Activated CD4-positive, alpha-beta T cell treated with anti-CD3 and anti-CD28 coated beads, Interleukin-2, amount 50 U/mL, for 48 hours (primary cell): ENCODE data around the gene USP34.

ENCODE experiments used
- DNase-seq, 2 experiments: peaks; one replicate each; pipeline ENCODE4 v3.0.0-alpha.2; 2020

The USP34 gene

DNA sequence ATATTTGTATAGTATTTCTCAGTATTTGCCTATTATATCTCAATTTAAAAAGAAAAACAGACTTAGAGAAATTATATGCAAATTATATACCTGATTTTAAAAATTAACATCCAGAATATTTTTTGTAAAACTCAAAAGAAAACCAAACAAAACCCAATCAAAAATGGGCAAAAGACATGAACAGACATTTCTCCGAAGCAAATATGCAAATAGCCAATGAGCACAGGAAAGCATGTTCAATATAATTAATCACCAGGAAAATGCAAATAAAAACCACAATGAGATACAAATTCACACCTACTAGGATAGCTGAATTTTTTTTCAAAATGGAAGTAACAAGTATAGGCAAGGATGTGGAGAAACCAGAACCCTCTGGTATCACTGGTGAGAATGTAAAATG lies 108.0 kb downstream of the USP34 start:
- DNase-seq = no peak

DNA sequence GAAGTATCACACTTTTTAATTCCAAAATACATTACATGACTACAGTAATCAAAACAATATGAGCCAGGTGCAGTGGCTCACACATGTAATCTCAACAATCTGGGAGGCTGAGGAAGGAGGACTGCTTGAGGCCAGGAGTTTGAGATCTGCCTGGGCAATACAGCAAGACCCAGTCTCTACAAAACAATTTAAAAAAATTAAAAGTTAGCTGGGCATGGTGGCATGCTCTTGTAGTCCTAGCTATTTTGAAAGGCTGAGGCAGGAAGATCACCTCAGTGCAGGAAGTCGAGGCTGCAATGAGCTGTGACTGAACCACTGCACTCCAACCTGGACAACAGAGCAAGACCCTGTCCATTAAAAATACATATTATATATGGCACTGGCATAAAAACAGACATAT lies 109.8 kb downstream of the USP34 start:
- no peak for DNase-seq

DNA sequence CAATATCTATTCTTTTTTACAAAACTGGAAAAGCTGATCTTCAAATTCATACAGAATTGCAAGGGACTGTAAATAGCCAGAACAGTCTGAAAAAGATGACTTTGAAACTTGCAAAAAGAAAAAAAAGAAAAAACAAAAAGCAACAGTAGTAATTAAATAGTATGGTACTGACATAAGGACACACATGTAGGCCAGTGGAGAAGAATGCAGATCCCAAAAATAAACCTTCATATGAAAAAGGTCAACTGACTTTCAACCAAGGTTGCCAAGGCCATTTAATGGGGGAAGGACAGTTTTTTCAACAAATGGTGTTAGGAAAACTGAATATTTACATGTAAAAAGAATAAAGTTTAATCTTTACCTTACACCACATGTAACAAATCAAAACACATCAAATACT lies 111.8 kb downstream of the USP34 start:
- DNase-seq = no peak

DNA sequence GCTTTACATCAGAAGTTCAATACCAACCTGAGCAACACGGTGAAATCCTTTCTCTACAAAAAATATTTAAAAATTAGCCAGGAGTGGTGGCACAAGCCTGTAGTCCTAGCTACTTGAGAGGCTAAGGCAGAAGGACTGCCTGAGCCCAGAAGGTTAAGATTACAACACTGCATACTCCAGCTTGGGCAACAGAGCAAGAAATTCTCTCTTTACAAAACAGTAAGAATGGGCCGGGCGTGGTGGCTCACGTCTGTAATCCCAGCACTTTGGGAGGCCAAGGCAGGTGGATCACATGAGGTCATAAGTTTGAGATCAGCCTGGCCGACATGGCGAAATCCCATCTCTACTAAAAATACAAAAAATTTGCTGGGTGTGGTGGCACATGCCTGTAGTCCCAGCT lies 113.2 kb downstream of the USP34 start:
- DNase-seq = no peak

DNA sequence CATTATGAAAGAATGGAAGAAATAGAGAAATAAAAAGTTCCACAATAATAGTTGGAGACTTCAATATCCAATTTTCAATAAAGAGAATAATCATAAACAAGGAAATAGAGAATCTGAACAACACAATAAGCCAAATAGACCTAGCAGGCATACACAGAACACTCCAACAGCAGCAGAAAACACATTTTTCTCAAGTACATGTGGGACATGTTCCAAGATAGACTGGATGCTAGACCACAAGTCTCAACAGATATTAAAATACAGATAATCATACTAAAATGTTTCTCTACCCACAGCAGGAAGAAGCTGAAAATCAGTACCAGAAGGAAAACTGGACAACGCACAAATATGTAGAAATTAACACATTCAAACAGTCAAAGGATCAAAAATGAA lies 113.9 kb downstream of the USP34 start:
- DNase-seq = no peak

DNA sequence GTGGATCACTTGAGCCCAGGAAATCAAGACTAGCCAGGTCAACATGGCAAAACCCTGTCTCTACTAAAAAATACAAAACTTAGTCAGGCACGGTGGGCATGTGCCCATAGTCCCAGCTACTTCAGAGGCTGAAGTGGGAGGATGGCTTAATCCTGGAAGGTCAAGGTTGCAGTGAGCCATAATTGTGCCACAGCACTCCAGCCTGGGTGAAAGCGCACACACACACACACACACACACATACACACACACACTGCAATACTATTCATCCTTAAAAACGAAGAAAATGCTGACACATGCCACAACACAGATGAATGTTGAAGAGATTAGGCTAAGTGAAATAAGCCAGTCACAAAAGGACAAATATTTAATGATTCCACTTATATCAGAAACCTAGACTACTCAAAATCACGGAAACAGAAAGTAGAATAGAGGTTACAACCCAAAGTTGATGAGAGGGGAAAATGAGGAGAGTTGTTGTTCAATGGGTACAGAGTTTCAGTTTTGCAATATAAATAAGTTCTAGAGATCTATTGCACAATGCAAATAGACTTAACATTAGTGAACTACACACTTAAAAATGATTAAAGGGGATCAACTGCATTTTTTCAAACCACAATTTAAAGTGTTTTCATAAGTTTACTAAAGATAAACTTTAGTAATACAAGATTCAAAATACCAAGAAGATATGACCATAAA lies 114.5 kb downstream of the USP34 start:
- DNase-seq = no peak

DNA sequence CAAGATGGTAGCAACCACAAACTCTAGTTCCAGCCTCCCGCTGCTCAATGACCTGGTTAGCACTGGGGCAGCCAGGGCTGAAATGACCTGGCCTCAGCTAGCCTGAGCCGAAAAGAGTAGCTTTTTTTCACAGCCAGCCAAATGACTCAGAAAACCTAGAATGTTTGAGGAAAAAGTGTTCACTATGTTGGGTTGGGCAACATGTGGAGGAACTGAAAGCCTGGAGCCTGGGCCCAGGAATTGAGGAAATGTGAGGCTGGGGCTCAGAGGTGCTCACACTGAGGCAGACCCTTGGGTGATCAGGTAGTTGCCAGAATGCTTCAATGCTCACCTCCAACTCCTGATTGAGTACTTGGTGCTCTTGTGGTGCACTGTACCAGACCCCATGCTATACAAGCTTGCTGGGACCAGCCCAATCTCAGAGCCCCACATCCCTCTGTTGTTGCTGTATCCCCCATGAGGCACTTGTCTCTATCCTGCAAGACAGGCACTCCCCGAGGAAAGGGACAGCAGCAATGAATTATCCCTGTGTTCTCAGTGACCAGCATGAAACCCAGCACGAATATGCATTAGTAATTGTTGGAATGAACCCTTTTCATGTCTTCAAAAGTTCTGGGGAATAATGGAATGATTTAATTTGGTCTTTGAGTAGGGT lies 116.2 kb downstream of the USP34 start:
- DNase-seq = no peak

DNA sequence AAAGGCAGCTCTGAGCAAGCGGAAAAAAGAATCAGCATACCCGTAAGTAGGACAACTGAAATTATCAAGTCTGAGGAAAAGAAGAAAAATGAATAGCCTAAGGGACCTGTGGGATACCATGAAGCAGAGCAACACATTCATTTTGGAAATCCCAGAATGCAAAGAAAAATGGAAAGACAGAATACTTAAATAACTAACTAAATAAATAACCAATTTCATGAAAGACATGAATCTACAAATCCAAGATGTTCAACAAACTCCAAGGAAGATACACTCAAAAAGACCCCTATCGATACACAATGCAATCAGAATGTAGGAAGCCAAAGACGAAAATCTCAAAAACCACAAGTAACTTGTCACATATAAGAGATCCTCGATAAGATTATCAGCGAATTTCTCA lies 117.0 kb downstream of the USP34 start:
- no peak for DNase-seq

DNA sequence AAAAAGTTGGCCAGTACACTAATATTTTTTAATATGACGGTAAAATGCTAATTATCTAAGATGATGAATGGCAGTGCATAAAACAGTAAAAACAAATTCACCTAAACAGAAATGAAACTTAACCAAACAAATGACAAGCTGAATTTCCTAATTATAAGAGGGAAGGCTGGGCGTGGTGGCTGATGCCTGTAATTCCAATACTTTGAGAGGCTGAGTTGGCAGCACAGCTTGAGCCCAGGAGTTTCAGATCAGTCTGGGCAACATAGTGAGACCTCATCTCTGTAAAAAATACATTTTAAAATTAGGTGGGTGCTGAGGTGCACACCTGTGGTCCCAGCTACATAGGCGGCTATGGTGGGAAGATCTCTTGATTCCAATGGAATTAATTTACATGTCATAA lies 120.1 kb downstream of the USP34 start:
- DNase-seq = no peak

DNA sequence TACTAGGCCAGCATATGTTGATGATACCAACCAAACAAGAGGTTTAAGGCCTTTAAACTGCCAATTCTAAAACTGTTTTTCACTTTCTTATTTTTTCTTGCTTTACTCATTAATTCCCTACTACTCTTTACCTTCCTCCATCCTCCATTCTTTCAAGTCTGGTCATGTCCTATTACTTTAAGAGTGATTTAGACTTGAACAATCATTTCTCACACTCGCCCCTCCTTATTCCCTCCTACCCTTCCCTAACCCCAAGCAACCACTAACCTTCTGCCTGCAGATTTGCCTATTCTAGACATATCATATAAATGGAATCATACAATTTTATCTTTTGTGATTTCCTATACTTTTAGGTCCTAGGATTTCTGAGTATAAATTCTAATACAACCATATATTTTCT lies 127.7 kb downstream of the USP34 start:
- no peak for DNase-seq

DNA sequence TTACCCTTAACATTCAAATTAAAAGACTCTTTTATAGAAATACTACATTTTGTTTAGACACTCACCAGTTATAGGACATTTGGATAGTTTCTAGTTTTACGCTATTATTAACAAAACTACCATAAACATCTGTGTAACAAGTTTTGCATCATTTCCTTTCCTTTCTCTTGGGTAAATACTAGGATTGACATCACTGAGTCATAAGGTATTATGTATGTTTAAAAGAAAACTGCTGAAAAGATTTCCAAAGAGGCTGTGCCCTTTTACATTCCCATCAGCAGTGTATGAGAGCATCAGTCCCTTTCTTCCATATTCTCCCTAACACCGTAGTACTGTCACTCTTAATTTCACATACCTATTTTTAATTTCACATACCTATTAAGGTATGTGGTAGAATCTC lies 130.6 kb downstream of the USP34 start:
- no peak for DNase-seq

DNA sequence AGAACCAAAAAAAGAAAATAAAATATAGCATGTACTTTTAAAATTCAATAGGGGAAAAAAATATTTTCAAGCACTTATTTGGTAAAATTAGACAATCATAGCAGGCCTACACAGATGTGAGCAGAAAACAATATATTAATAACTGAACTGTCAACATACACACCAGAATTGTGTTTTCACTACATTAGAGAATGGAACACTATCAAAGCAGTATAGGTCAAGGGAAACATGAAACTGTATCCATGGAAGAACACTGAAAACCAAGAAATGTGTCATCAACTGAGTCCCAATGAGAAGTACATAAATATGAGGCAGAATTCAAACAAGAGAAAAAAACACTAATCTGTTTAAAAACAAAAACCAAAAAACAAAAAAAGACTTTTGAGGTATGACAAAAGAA lies 132.4 kb downstream of the USP34 start:
- DNase-seq = no peak

DNA sequence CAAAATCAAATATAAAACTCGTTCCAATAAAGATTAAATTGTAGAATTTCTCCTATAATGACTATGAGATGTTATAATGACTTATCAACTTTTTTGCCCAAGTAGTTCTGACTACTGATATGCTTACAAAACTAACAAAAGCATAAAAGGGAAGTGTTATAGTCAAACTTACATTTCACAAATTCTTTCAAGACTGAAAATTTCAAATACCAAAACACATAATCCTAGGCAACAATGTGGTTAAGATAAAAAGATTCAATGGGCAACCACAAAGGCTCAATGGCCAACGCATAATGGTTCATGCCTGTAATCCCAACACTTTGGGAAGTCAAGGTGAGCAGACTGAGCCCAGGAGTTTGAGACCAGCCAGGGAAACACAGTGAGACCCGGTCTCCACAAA lies 135.7 kb downstream of the USP34 start:
- DNase-seq = no peak

DNA sequence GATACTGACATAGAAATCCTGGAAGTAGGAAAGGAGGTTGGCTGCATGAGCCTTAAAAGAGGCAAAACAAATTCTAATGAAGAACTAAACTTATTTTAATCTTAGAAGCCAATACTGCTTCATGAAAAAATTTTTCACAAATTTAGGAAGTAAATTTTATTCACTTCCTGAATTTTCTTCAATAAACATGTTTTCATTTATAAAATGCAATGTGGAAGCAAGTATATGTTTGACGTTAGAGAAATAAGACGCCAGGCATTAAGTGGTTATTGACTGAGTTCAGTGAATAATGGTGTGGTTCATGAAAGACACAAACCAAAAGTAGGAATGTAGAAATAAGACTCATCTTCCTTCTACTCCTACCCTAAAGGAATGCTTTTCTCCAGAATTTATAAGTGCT lies 136.4 kb downstream of the USP34 start:
- DNase-seq = no peak

DNA sequence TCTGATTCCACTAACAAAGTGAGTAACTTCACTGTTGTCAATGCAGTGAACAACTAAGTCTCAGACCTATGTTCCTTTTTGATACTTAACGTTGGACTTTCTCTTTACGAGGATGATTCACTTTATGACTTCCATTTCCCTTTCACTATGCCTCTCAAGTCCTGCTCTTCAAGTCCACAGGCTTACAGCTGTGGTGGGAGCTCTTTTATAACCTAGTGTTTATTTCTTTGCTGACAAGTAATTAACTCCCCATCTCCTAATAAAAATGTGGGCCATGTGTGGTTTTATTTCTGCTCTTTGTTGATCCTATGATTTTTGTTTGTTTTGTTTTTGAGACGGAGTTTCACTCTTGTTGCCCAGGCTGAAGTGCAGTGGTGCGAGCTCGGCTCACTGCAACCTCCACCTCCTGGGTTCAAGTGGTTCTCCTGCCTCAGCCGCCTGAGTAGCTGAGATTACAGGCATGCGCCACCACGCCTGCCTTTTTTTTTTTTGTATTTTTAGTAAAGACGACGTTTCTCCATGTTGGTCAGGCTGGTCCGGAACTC lies 142.1 kb downstream of the USP34 start:
- DNase-seq = no peak

DNA sequence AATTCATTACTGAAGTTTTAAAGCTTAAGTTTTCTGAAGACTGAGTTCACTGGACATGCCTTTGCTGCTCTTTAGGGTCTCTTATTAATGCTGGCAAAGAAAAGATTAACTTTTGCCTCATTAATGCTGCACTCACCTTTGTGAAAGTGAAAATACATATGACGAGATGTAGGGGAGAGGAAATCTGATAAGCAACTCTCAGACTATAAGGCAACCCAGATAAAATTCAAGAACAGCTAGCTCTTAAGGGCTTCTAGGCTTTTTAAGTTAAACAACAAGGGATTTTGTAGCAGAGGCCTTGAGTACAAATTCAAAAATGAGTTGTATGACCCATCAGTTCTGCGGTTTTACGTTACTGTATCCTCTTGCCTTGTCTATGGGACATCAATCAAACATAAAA lies 143.7 kb downstream of the USP34 start:
- no peak for DNase-seq

DNA sequence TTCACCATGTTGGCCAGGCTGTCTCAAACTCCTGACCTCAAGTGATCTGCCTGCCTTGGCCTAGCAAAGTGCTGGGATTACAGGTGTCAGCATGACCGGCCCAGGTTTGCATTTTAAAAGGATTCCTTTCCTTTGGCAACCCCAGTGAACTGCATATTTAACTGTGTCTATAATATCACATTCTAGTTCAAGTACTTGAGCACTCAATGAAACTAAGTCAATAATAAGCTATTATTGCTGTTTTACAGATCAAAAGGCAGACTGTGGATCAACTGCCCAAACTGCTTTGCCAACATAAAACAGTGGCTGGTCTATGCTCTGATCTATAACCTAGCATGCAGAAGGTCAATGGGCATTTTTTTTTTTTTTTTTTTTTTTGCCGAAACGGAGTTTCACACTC lies 144.5 kb downstream of the USP34 start:
- DNase-seq = no peak

DNA sequence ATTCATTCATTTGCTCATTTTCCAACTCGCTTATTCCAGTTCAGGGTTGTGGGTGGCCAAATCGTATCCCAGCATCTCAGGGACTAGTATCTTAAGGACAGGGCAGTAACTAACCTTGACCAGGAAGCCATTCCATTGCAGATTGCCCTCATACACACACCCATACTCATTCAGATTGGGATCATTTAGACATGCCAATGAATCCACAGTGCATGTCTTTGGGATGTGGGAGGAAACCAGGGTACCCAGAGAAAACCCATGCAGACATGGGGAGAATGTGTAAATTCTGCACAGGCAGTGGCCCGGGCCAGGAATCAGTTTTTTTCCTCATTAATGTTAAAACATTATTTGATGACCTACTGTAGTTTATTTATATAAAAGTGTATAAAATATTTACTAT lies 150.7 kb downstream of the USP34 start:
- DNase-seq = no peak

DNA sequence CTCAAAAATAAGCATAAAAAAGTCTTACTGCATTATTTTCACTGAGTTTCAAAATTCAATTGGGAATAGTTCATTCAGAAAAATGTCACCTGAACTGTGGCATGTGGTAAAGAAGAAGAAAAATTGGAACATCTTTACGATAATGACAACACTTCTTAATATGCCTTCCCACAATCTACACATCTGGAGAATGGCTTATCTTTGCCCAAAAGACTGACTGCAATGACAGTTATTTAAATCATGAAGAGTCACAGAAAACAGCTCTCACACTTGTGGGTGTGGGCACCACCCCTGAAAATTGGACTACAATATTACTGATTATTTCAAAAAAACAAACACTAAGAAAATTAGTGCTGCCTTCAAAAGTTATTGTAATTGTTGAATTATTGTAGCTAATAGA lies 152.3 kb downstream of the USP34 start:
- DNase-seq = no peak

DNA sequence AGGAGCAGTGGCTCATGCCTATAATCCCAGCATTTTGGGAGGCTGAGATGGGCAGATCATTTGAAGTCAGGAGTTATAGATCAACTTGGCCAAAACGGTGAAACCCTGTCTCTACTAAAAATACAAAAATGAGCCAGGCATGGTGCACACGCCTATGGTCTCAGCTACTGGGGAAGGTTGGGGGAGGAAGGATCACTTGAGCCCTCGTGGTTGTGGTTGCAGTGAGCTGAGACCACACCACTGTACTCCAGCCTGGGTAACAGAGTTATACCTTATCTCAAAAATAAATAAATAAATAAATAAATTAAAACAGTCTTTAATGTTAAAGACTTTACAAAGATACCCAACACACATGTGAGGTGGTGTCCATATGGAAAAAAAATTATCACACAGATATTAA lies 174.9 kb downstream of the USP34 start:
- no peak for DNase-seq

DNA sequence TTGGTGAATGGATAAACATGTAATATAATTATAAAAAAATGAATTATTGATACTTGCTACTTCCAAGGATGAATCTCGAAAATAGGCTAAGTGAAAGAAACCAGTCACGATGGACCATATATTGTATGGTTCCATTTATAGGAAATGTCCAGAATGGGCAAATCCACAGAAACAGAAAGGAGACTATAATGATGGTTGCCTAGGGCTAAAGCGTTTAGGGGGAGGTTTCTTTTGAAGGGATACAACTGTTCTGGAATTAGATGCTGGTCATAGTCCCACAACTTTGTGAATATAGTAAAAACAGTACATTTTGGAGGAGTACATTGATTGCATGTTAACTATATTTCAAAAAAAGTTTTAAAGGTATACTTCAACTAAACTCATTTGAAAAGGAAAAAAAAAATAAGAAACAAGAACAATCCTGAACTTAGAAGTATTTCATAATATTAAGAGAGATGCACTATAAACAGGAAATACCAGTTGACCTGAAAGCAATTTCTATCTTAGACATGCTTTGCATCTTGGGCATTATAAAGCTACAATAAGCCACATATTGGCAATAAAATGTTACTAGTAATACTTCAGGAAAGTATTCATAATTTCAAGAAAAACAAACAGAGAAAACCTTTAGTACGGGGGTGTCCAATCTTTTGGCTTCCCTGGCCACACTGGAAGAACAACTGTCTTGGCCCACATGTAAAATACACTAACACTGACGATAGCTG lies 178.9 kb downstream of the USP34 start:
- DNase-seq = no peak

DNA sequence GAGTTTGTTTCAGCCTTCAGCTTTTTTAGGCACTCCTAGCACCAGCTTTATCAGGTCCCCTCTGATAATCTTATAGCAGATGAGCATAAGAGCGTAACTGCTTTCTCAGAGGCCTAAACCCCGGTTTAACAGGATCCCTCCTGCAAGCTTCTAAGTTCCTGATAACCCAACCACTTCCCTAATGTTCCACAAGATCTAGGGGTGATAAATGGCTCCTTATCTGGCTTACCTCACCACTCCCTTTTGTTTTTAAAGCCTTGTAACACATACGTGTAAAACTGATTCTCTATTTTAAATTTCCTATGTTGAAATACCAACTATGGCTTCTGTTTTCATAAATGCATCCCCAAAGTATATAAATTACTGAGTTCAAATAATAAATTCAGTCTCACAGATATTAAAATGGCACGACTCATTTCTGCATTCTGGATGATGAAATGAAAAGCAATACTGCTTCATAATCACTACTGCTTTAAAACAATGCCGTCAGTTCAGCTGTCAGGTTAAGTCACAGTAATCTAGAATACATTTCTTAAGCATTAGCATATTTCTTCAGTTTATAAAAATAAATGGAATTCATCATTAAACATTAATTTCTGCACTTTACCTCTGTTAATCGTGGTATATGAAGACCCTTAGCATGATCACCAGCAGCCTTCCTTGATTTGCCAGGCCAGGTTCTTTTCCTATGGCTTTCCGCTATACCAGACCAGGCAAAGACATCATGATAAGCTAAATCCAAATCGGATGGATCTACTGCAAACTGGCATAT lies 182.6 kb downstream of the USP34 start:
- DNase-seq = no peak

DNA sequence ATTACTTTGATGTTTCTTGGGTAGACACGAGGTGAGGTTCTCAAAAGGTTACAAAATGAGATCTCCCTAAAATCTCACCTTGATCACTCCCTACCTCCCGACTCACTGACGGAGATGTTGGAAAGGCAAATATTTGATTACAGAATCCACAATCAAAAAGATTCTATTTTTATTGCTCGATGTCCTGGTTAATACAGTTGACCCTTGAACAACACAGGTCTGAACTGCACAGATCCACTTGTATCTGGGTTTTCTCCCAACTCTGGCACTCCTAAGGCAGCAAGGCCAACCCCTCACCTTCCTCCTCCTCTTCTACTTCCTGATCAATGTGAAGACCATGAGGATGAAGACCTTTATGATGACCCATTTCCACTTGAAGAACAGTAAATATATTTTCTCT lies 183.6 kb downstream of the USP34 start:
- DNase-seq = no peak
